H1 (cell line): Measurements from ENCODE around the gene MYO5B. TPM values are rescaled to one million over a fixed set of nuclear protein-coding genes. Genes with fewer than 3 reads are reported as not detected.

Experiments
- CTCF ChIA-PET: fragments of 300-600 bp; sonication (Branson Sonifier 250); formaldehyde crosslinking; loops from one replicate; lab custom pipeline; 2021; ENCODE audit not compliant: partially characterized antibody; lab: Charles Lee
- POLR2A ChIA-PET: fragments of 300-600 bp; sonication (Branson Sonifier 250); formaldehyde crosslinking; loops from one replicate; lab custom pipeline; 2021; ENCODE audit warnings: inconsistent platforms; ENCODE audit not compliant: partially characterized antibody; lab: Charles Lee
- DNase-seq, 2 experiments: peaks; one replicate each; pipeline versions ENCODE4 v3.0.0 to v3.0.0-alpha.2; 2010 to 2022; ENCODE audit warnings: low spot score in 2 of 2, low read depth in 1 of 2, mixed read lengths in 1 of 2
- FAIRE-seq: peaks from 2 replicates; lab custom pipeline; 2011; peaks lifted over from hg19 to GRCh38; lab: Jason Lieb, UNC
- H2AFZ ChIP-seq: 2 replicates; pipeline ENCODE4 v1.8.1; 2012; ENCODE audit warnings: low read length, inconsistent platforms
- H2AK5ac ChIP-seq: 2 replicates; pipeline ENCODE4 v1.6.1; 2013; ENCODE audit warnings: low read depth, low read length
- H2BK120ac ChIP-seq: replicated peaks from 2 replicates; pipeline ENCODE3; 2013; ENCODE audit warnings: low read depth, low read length, inconsistent platforms
- H2BK12ac ChIP-seq: 2 replicates; pipeline ENCODE4 v1.6.1; 2013; ENCODE audit warnings: low read depth, low read length
- H2BK15ac ChIP-seq: 2 replicates; pipeline ENCODE4 v1.6.1; 2013; ENCODE audit warnings: low read length
- H2BK20ac ChIP-seq: 2 replicates; pipeline ENCODE4 v1.6.1; 2013; ENCODE audit warnings: low read length
- H2BK5ac ChIP-seq: 2 replicates; pipeline ENCODE4 v1.6.1; 2013; ENCODE audit warnings: low read depth, low read length
- H3K14ac ChIP-seq: 2 replicates; pipeline ENCODE4 v1.6.1; 2013; ENCODE audit warnings: inconsistent platforms; ENCODE audit not compliant: insufficient read length
- H3K18ac ChIP-seq: 2 replicates; pipeline ENCODE4 v1.6.1; 2013; ENCODE audit warnings: low read length; ENCODE audit errors: extremely low read depth
- H3K23ac ChIP-seq: 2 replicates; pipeline ENCODE4 v1.6.1; 2013; ENCODE audit warnings: inconsistent platforms; ENCODE audit not compliant: insufficient read length
- H3K23me2 ChIP-seq: 2 replicates; pipeline ENCODE4 v1.6.1; 2013; ENCODE audit warnings: low read depth, low read length
- H3K27ac ChIP-seq: 2 replicates; pipeline ENCODE4 v1.6.1; 2011; ENCODE audit warnings: low read depth, low read length, inconsistent platforms
- H3K27me3 ChIP-seq, 4 experiments: replicated peaks in 1 of 4; 1 replicate in 1 of 4; 2 replicates in 3 of 4; pipeline versions ENCODE4 v1.6.1 to v1.8.1; 2011 to 2013; ENCODE audit warnings: low read length in 3 of 4, mild to moderate bottlenecking in 3 of 4, inconsistent platforms in 2 of 4, mixed read lengths in 2 of 4, moderate library complexity in 1 of 4; ENCODE audit not compliant: control insufficient read depth in 3 of 4, insufficient read depth in 3 of 4; ENCODE audit errors: extremely low read depth in 1 of 4
- H3K36me3 ChIP-seq, 4 experiments: 2 replicates each; pipeline versions ENCODE4 v1.6.1 to v1.8.1; 2011 to 2013; ENCODE audit warnings: mild to moderate bottlenecking in 4 of 4, low read length in 3 of 4, moderate library complexity in 2 of 4, control low read depth in 1 of 4, inconsistent platforms in 1 of 4; ENCODE audit not compliant: insufficient read depth in 4 of 4, control insufficient read depth in 2 of 4
- H3K4ac ChIP-seq: replicated peaks from 2 replicates; pipeline ENCODE3; 2013; ENCODE audit warnings: low read length, low read depth, mixed read lengths, inconsistent platforms; ENCODE audit not compliant: insufficient read length
- H3K4me1 ChIP-seq, 4 experiments: replicated peaks in 1 of 4; 1 replicate in 1 of 4; 2 replicates in 3 of 4; pipeline versions ENCODE4 v1.6.1 to v1.8.1; 2011 to 2013; ENCODE audit warnings: low read length in 3 of 4, inconsistent platforms in 2 of 4, mixed read lengths in 1 of 4; ENCODE audit not compliant: insufficient read depth in 4 of 4, control insufficient read depth in 3 of 4
- H3K4me2 ChIP-seq, 2 experiments: 2 replicates each; pipeline versions ENCODE4 v1.6.1 to v1.8.1; 2011 to 2013; ENCODE audit warnings: low read depth in 2 of 2, low read length in 2 of 2, control low read depth in 1 of 2, inconsistent platforms in 1 of 2, mild to moderate bottlenecking in 1 of 2; ENCODE audit not compliant: insufficient read depth in 1 of 2
- H3K4me3 ChIP-seq, 4 experiments: fragments of 200-600, 300-600 bp in 1 of 4; sonication (generic), shearing (Covaris generic), sonication (Bioruptor Twin) in 1 of 4; 2 replicates each; pipeline versions ENCODE4 v1.5.1 to v1.8.1; 2011 to 2016; ENCODE audit warnings: low read length in 4 of 4, low read depth in 3 of 4, control low read depth in 2 of 4, inconsistent platforms in 2 of 4, mild to moderate bottlenecking in 2 of 4, mixed read lengths in 1 of 4, moderate library complexity in 1 of 4; ENCODE audit not compliant: insufficient read depth in 2 of 4; ENCODE audit errors: extremely low read depth in 1 of 4
- H3K56ac ChIP-seq: replicated peaks from 2 replicates; pipeline ENCODE3; 2013; ENCODE audit warnings: low read depth, mild to moderate bottlenecking, mixed read lengths, low read length, inconsistent platforms; ENCODE audit not compliant: insufficient read length
- H3K79me1 ChIP-seq: 2 replicates; pipeline ENCODE4 v1.6.1; 2013; ENCODE audit warnings: low read depth, low read length, control low read depth
- H3K79me2 ChIP-seq, 2 experiments: 2 replicates each; pipeline versions ENCODE4 v1.6.1 to v1.8.1; 2012 to 2013; ENCODE audit warnings: low read length in 2 of 2, mild to moderate bottlenecking in 2 of 2, inconsistent platforms in 1 of 2; ENCODE audit not compliant: insufficient read depth in 2 of 2, control insufficient read depth in 1 of 2
- H3K9ac ChIP-seq, 4 experiments: replicated peaks in 1 of 4; 1 replicate in 1 of 4; 2 replicates in 3 of 4; pipeline versions ENCODE4 v1.6.1 to v1.8.1; 2011 to 2013; ENCODE audit warnings: low read depth in 3 of 4, low read length in 3 of 4, control low read depth in 2 of 4, mild to moderate bottlenecking in 2 of 4, moderate library complexity in 2 of 4, inconsistent platforms in 1 of 4; ENCODE audit errors: extremely low read depth in 1 of 4
- H3K9me3 ChIP-seq, 2 experiments: 2 replicates each; pipeline versions ENCODE4 v1.6.1 to v1.8.1; 2012 to 2013; ENCODE audit warnings: mild to moderate bottlenecking in 2 of 2, moderate library complexity in 2 of 2, control low read depth in 1 of 2, inconsistent platforms in 1 of 2, low read depth in 1 of 2, low read length in 1 of 2, mixed read lengths in 1 of 2; ENCODE audit not compliant: insufficient read depth in 2 of 2
- H4K20me1 ChIP-seq, 2 experiments: replicated peaks in 1 of 2; 2 replicates each; pipeline versions ENCODE3 to v1.8.1; 2011 to 2013; ENCODE audit warnings: inconsistent platforms in 2 of 2, low read length in 2 of 2, mild to moderate bottlenecking in 1 of 2; ENCODE audit not compliant: insufficient read depth in 2 of 2, control insufficient read depth in 1 of 2
- H4K5ac ChIP-seq: 2 replicates; pipeline ENCODE4 v1.6.1; 2013; ENCODE audit warnings: low read length, low read depth, mixed read lengths, inconsistent platforms; ENCODE audit not compliant: insufficient read length
- H4K8ac ChIP-seq: 2 replicates; pipeline ENCODE4 v1.8.0; 2013; ENCODE audit warnings: mild to moderate bottlenecking, moderate library complexity, low read length, inconsistent platforms; ENCODE audit not compliant: insufficient read depth; ENCODE audit errors: extremely low read depth
- H4K91ac ChIP-seq: replicated peaks from 2 replicates; pipeline ENCODE3; 2013; ENCODE audit warnings: low read length, mixed read lengths, inconsistent platforms; ENCODE audit not compliant: insufficient read length
- CBX8 ChIP-seq: fragments of 300-800, 300-1000 bp; sonication (generic); IDR thresholded peaks from 2 replicates; pipeline ENCODE4 v1.7.1; 2016; ENCODE audit warnings: low read depth, low read length, borderline replicate concordance
- GABPA ChIP-seq: IDR thresholded peaks from 2 replicates; pipeline ENCODE4 v1.6.1; 2011; ENCODE audit warnings: mild to moderate bottlenecking, low read length, moderate library complexity, borderline replicate concordance; ENCODE audit not compliant: insufficient read depth
- GTF2F1 ChIP-seq: IDR thresholded peaks from 2 replicates; pipeline ENCODE4 v1.6.1; 2012; ENCODE audit warnings: low read depth, low read length, improper control_type of control experiment, borderline replicate concordance
- RBBP5 ChIP-seq: IDR thresholded peaks from 2 replicates; pipeline ENCODE4 v1.7.1; 2012; ENCODE audit warnings: low read depth, mild to moderate bottlenecking, inconsistent platforms, low read length, moderate library complexity, borderline replicate concordance
- SIRT6 ChIP-seq: IDR thresholded peaks from one replicate; pipeline ENCODE4 v1.7.1; 2012; ENCODE audit warnings: low read length, inconsistent platforms
- SP2 ChIP-seq: IDR thresholded peaks from 2 replicates; pipeline ENCODE4 v1.6.1; 2012; ENCODE audit warnings: mild to moderate bottlenecking, low read length, inconsistent platforms
- TBP ChIP-seq: IDR thresholded peaks from 2 replicates; pipeline ENCODE4 v1.6.1; 2011; ENCODE audit warnings: low read depth, low read length, improper control_type of control experiment
- WGBS, 2 experiments: shearing (Covaris generic) in 1 of 2; methylation state at CpG; one replicate each; pipeline versions ENCODE4 v1.1.6 to v1.1.7; 2013 to 2015; ENCODE audit warnings: low lambda C conversion rate in 2 of 2, mixed read lengths in 2 of 2, inconsistent platforms in 1 of 2, low coverage in 1 of 2, missing lambda C conversion rate in 1 of 2; ENCODE audit not compliant: insufficient replicate concordance in 2 of 2, insufficient coverage in 1 of 2, insufficient read length in 1 of 2; ENCODE audit errors: extremely low coverage in 1 of 2, missing lambda C conversion rate in 1 of 2; 5-methylcytosine and 5-hydroxymethylcytosine counted together
- polyA plus RNA-seq, 7 experiments: library from polyadenylated mRNA; depleted of rRNA in 3 of 7; stranded (reverse) in 5 of 7; unstranded in 2 of 7; fragments of >200 nt in 5 of 7; fragments of 200-250 nt in 2 of 7; gene quantifications; 1 replicate in 5 of 7; 2 replicates in 1 of 7; 4 replicates in 1 of 7; pipeline versions ENCODE4 v1.2.1 to v1.2.3, GENCODE V29; 2011 to 2013; ENCODE audit warnings: missing spikeins in 2 of 7, mixed read lengths in 2 of 7
- total RNA-seq: library from RNA; stranded (reverse); fragmentation: NEBNext Ultra II Directional; extraction: Animal tissue kit (Norgen Biotek cat#: 25700); gene quantifications from 2 replicates; pipeline ENCODE4 v1.2.1, GENCODE V29; 2021

Gene MYO5B
- total and polyA plus RNA-seq, 2 of the 8 experiments (the other 6 are each of a cell fraction or from before 2014, with no cell fraction given): 6.4 to 7.7 TPM

GRCh38 chr18:49819071-49819662 is 375.8 kb downstream of the MYO5B start:
- no peak overlapping the region for H3K18ac ChIP-seq
- TF ChIP-seq CBX8 (no peak), RBBP5 (no peak), GABPA (no peak), SP2 (no peak), GTF2F1 (no peak), TBP (no peak), SIRT6 (no peak)

More at GRCh38 chr18:49819071-49819662, 375.8 kb downstream of the MYO5B start:
- Histone ChIP-seq H2BK5ac (no peak overlapping the region), H3K4me1 (peaks cover 0 to 2% (median 0%) of the 10 kb centered on the region in 4 experiments; a peak in 1 of 7 replicates), H3K14ac (no peak overlapping the region), H3K56ac (no peak overlapping the region), H3K79me2 (peaks cover 0 to 2% of the 10 kb centered on the region in 2 experiments; a peak in 1 of 4 replicates), H3K9me3 (no peaks in the 10 kb centered on the region), H2AFZ (no peak overlapping the region), H3K79me1 (no peaks in the 10 kb centered on the region), H3K23ac (no peak overlapping the region), H2AK5ac (no peak overlapping the region), H3K23me2 (peaks cover 2% of the 10 kb centered on the region; the same call in 1 of the 2 replicates), H3K9ac (no peak overlapping the region), H2BK12ac (no peak overlapping the region), H3K4ac (no peak overlapping the region), H4K20me1 (no peaks in the 10 kb centered on the region), H2BK20ac (no peak overlapping the region), H3K27me3 (no peaks in the 10 kb centered on the region), H3K36me3 (no peaks in the 10 kb centered on the region), H3K4me2 (no peak overlapping the region), H4K5ac (no peak overlapping the region), H2BK15ac (no peak overlapping the region), H3K27ac (no peak overlapping the region), H4K91ac (no peak overlapping the region), H3K4me3 (no peak overlapping the region), H2BK120ac (no peak overlapping the region), H4K8ac (no peak overlapping the region)
- ChIA-PET CTCF (interaction anchor here (1.0 to 5.7 kb wide), 3 partner anchors 25 to 300 kb away, joined by 3 to 30 read pairs (median 4); no protein-coding TSS in a partner anchor), POLR2A (interaction anchor here (0.9 kb wide), 1 partner anchor 22 kb away, joined by 3 read pairs; no protein-coding TSS in a partner anchor)
- no peak for DNase-seq
- no peak for FAIRE-seq
- WGBS, 2 experiments: 90% methylated on average over 4 of the region's 5 CpGs; no CpG with 5 or more reads in 1 of the 2 experiments
